Inferior parietal cortex (tissue), 1 donor: ENCODE data around the gene FYB1.
"Not testable (repeated sequence)": the region's sequence is repeated elsewhere in the genome, so short reads cannot be mapped to it uniquely, and the experiment has no call there.

Source experiments
- DNase-seq: peaks from one replicate; pipeline ENCODE4 v3.0.0-alpha.2; 2016; ENCODE audit errors: extremely low spot score

Gene FYB1

GRCh38 chr5:39186722-39187539 lies 32.4 kb downstream of the FYB1 start:
- DNase-seq = no peak

- DNase-seq = no peak
Observed at GRCh38 chr5:39186289-39186688, 33.1 kb downstream of the FYB1 start.

GRCh38 chr5:39185761-39186160 lies 33.6 kb downstream of the FYB1 start:
- no peak for DNase-seq

GRCh38 chr5:39179561-39179960 lies 39.8 kb downstream of the FYB1 start:
- not testable (repeated sequence) for DNase-seq

GRCh38 chr5:39178861-39179260 lies 40.5 kb downstream of the FYB1 start:
- no peak for DNase-seq

- no peak for DNase-seq
Observed at GRCh38 chr5:39178171-39178570, 41.2 kb downstream of the FYB1 start.

- DNase-seq = no peak
Observed at GRCh38 chr5:39177631-39177964, 41.8 kb downstream of the FYB1 start.

- no peak for DNase-seq
Observed at GRCh38 chr5:39176759-39177630, 42.4 kb downstream of the FYB1 start.

- DNase-seq = no peak
Observed at GRCh38 chr5:39175273-39175955, 43.9 kb downstream of the FYB1 start.

- DNase-seq = no peak
Observed at GRCh38 chr5:39173069-39173468, 46.3 kb downstream of the FYB1 start.

GRCh38 chr5:39172593-39172992 lies 46.8 kb downstream of the FYB1 start:
- no peak for DNase-seq

- DNase-seq = no peak
Observed at GRCh38 chr5:39171647-39172046, 47.7 kb downstream of the FYB1 start.

GRCh38 chr5:39169081-39169480 lies 50.3 kb downstream of the FYB1 start:
- no peak for DNase-seq

GRCh38 chr5:39167972-39168342 lies 51.4 kb downstream of the FYB1 start:
- DNase-seq = no peak

- DNase-seq = no peak
Observed at GRCh38 chr5:39167141-39167971, 52.0 kb downstream of the FYB1 start.

- DNase-seq = no peak
Observed at GRCh38 chr5:39164529-39165402, 54.6 kb downstream of the FYB1 start.

GRCh38 chr5:39164016-39164415 lies 55.3 kb downstream of the FYB1 start:
- DNase-seq = no peak

- DNase-seq = no peak
Observed at GRCh38 chr5:39161578-39161977, 57.8 kb downstream of the FYB1 start.

GRCh38 chr5:39160576-39161213 lies 58.7 kb downstream of the FYB1 start:
- no peak for DNase-seq
